Stimulated activated CD4-positive, alpha-beta T cell treated with anti-CD3 and anti-CD28 coated beads, Interleukin-15, amount 100 ng/mL, for 1 hour (primary cell): Measurements from ENCODE around the gene NDUFB2.
"Not testable (repeated sequence)": the region's sequence is repeated elsewhere in the genome, so short reads cannot be mapped to it uniquely, and the experiment has no call there.

Experiments used
- DNase-seq, 2 donors: peaks; one replicate each; pipeline ENCODE4 v3.0.0-alpha.2; 2020; ENCODE audit warnings: low read depth in 1 of 2, low spot score in 1 of 2

Gene NDUFB2

DNA sequence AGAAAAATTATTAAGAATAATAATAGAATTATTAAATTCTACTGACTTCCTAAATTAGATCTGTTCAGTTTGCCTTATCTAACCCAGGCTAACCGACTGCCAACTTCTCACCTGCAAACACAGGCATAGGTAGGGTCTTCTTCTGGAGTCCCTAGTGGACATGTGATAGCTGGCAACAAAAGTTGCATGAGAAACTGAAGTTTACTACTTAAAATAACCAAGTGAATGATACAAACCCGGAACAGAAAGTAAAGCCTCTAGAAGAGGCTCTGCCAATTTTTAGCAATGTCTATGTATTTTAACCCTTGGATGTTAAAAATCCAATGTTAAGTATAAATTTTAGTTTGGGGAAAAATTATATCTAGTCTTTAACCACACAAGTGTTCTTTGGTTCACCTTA lies 37.6 kb downstream of the NDUFB2 start:
- DNase-seq, result no peak

DNA sequence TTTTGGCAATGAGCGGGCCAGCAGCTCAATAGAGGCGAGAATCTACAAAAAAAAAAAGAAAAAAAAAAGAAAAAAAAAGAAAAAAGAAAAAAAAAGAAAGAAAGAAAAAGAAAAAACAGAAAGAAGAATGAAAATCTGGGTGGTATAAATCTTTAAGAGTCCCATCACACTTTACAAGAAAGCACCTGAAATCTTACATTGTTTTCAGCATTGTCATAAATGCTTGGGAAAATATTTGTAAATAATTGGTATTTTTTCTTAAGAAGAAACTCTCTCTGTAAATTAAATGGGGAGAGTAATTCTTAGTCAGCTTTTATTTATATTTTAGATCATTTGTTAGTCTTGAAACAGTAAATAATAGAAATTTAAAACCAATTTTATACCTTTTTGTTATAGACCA lies 38.2 kb downstream of the NDUFB2 start:
- DNase-seq, result no peak

DNA sequence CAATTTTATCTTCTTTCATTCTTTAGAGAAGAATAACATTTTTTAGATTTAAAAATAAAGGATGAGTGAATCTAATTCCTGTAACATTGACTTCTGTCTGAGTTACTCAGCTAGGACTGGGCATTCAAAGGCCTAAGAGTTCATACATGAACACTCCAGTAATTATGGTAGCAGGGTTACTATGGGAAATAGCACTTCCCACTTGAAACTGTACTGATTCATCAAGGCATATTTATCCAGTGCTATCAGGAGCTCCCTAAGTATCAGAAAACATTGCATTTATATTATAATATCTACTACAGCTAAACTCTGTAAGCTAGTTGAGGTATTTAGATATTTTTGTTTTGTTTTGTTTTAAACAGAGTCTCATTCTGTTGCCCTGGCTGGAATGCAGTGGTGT lies 41.8 kb downstream of the NDUFB2 start:
- DNase-seq, result no peak

DNA sequence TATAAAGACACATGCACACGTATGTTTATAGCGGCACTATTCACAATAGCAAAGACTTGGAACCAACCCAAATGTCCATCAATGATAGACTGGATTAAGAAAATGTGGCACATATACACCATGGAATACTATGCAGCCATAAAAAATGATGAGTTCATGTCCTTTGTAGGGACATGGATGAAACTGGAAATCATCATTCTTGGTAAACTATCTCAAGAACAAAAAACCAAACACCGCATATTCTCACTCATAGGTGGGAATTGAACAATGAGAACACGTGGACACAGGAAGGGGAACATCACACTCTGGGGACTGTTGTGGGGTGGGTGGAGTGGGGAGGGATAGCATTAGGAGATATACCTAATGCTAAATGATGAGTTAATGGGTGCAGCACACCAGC lies 46.7 kb downstream of the NDUFB2 start:
- not testable (repeated sequence) for DNase-seq

DNA sequence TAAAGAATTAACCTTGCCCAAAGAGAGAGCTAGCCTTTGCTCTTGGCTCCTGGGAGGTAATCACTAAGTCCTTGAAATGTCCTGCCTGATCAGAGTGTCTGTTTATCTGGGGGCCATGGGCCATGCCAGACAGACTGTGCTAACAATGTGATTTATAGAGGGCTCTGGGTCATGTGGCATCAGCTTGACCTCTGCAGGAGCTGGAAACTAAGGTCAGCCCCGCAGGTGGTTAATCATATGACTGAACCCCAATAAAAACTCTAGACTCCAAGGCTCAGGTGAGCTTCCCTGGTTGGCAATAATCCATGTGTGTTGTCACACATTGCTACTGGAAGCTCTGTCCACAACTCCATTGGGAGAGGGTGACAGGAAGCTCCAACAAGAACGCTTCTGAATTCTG lies 47.5 kb downstream of the NDUFB2 start:
- no peak for DNase-seq

DNA sequence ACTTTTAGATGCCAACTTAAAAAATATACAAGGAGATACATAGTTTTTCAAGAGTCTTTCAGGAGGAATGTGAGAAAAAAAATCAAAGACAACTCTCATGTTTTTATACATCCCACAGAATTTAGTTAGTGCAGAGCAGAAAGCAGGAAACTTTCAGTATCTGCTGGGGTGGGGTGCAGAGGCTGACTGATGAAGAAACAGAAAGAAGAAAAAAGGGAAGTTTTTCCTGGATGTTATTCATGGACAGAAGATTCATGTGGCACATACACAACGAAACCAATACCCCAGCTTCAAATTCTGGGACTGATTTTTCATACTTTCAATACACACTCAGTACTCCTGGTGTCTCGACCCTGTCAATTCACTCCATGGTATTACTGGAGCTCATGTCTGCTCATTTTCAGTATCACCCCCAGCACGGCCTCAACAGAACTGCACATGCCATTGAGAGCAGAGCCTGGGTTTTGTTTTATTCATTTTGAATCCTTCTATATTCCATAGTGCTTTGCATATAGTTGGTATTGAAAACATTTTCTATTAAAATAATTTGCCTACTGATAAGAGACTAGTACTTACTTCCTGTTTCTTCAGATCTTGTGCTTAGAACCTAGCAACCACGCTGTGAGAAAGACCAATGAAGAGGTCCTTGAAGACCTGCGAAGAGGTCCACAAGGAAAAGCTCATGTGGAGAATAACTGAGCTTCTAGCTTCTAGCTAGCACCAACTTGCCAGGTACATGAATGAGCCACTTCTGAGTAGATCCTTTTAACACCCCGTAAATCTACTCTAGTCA lies 49.0 kb downstream of the NDUFB2 start:
- no peak for DNase-seq

- DNase-seq, result no peak
Measured at GRCh38 chr7:140746751-140747150, 50.2 kb downstream of the NDUFB2 start.

DNA sequence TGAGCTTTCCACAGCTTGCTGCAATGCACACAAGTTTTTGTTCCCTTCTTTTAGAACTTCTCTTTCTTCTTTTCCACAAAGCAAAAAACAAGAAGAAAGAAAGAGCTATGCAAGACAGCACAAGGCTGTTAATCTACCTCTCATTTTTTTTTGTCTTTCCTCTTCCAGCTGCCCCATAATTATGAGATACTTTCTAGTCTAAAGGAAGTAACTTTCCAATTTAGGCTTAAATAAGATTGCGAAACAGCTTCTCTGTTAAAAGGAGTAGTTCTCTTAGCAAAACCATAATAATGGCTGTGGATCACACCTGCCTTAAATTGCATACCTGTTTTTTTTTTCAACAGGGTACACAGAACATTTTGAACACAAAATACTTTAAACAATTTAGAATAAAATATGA lies 56.0 kb downstream of the NDUFB2 start:
- DNase-seq, result no peak

GRCh38 chr7:140754506-140754905 lies 58.0 kb downstream of the NDUFB2 start:
- DNase-seq, result no peak
